ACC112 (cell line): ENCODE measurements around the gene ADAMTS13.

Source experiments
- H2AFZ ChIP-seq: fragments of 200-600 bp; sonication (generic); one replicate; pipeline ENCODE4 v1.6.0; 2017; ENCODE audit warnings: antibody characterized with exemption, low read length; ENCODE audit not compliant: unreplicated experiment
- H3K27ac ChIP-seq: fragments of 200-600 bp; sonication (generic); 2 replicates; pipeline ENCODE4 v1.5.1; 2014; ENCODE audit warnings: low read depth, mild to moderate bottlenecking, antibody characterized with exemption, low read length, moderate library complexity
- H3K27me3 ChIP-seq: fragments of 200-600 bp; sonication (generic); 2 replicates; pipeline ENCODE4 v1.6.1; 2014; ENCODE audit warnings: mild to moderate bottlenecking, antibody characterized with exemption, low read length, moderate library complexity, mixed read lengths; ENCODE audit not compliant: insufficient read depth
- H3K36me3 ChIP-seq: fragments of 200-600 bp; sonication (generic); 2 replicates; pipeline ENCODE4 v1.6.1; 2016; ENCODE audit warnings: mild to moderate bottlenecking, antibody characterized with exemption, low read length, moderate library complexity, mixed read lengths; ENCODE audit not compliant: insufficient read depth
- H3K4me1 ChIP-seq: fragments of 200-600 bp; sonication (generic); one replicate; pipeline ENCODE4 v1.6.1; 2016; ENCODE audit warnings: low read length, mixed read lengths; ENCODE audit not compliant: insufficient read depth, unreplicated experiment, control insufficient read depth
- H3K4me3 ChIP-seq: fragments of 200-600 bp; sonication (generic); 2 replicates; pipeline ENCODE4 v1.5.1; 2014; ENCODE audit warnings: mild to moderate bottlenecking, low read depth, low read length
- H3K79me2 ChIP-seq: fragments of 200-600 bp; sonication (generic); one replicate; pipeline ENCODE4 v1.6.0; 2016; ENCODE audit warnings: low read length; ENCODE audit not compliant: control insufficient read depth, unreplicated experiment, insufficient read depth

ADAMTS13 gene

GRCh38 chr9:133425049-133425632 is 3.0 kb downstream of the ADAMTS13 start:
- Histone ChIP-seq H3K79me2 (no peaks in the 10 kb centered on the region), H3K27ac (no peak overlapping the region), H3K27me3 (0 out of 2 replicates have a peak, but pooled peaks cover 3% of the 10 kb centered on the region), H3K4me3 (no peak overlapping the region), H3K4me1 (no peaks in the 10 kb centered on the region), H2AFZ (no peak overlapping the region), H3K36me3 (no peaks in the 10 kb centered on the region)

- Histone ChIP-seq H3K36me3 (no peaks in the 10 kb centered on the region), H2AFZ (no peak overlapping the region), H3K27ac (no peak overlapping the region), H3K4me3 (no peak overlapping the region), H3K79me2 (no peaks in the 10 kb centered on the region), H3K27me3 (0 out of 2 replicates have a peak, but pooled peaks cover 3% of the 10 kb centered on the region), H3K4me1 (no peaks in the 10 kb centered on the region)
These were observed 3.8 kb downstream of the ADAMTS13 start for GRCh38 chr9:133426011-133426410.

GRCh38 chr9:133427658-133428348 is 5.6 kb downstream of the ADAMTS13 start:
- H3K27ac ChIP-seq = no peak overlapping the region
- 0 out of 2 replicates have a peak, but pooled peaks cover 3% of the 10 kb centered on the region for H3K27me3 ChIP-seq
- H3K36me3 ChIP-seq = no peaks in the 10 kb centered on the region
- H3K79me2 ChIP-seq = no peaks in the 10 kb centered on the region
- H3K4me1 ChIP-seq = no peaks in the 10 kb centered on the region
- H2AFZ ChIP-seq = no peak overlapping the region
- peak overlapping the region; percentile 58; the same call in 1 of the 2 replicates for H3K4me3 ChIP-seq

- Histone ChIP-seq H3K4me3 (peak overlapping the region; percentile 66), H3K27ac (no peak overlapping the region), H2AFZ (no peak overlapping the region), H3K79me2 (no peaks in the 10 kb centered on the region), H3K36me3 (no peaks in the 10 kb centered on the region), H3K4me1 (no peaks in the 10 kb centered on the region), H3K27me3 (0 out of 2 replicates have a peak, but pooled peaks cover 3% of the 10 kb centered on the region)
These were observed 6.5 kb downstream of the ADAMTS13 start for GRCh38 chr9:133428617-133429101.

GRCh38 chr9:133429214-133429613 is 7.0 kb downstream of the ADAMTS13 start:
- H3K4me3 ChIP-seq = no peak overlapping the region
- no peak overlapping the region for H3K27ac ChIP-seq
- no peaks in the 10 kb centered on the region for H3K4me1 ChIP-seq
- no peaks in the 10 kb centered on the region for H3K36me3 ChIP-seq
- H2AFZ ChIP-seq = no peak overlapping the region
- 0 out of 2 replicates have a peak, but pooled peaks cover 3% of the 10 kb centered on the region for H3K27me3 ChIP-seq
- no peaks in the 10 kb centered on the region for H3K79me2 ChIP-seq

GRCh38 chr9:133429641-133430161 is 7.5 kb downstream of the ADAMTS13 start:
- H3K4me3 ChIP-seq = no peak overlapping the region
- H3K27ac ChIP-seq = no peak overlapping the region
- no peaks in the 10 kb centered on the region for H3K79me2 ChIP-seq
- H3K36me3 ChIP-seq = no peaks in the 10 kb centered on the region
- H3K27me3 ChIP-seq = 0 out of 2 replicates have a peak, but pooled peaks cover 3% of the 10 kb centered on the region
- H3K4me1 ChIP-seq = no peaks in the 10 kb centered on the region
- H2AFZ ChIP-seq = no peak overlapping the region

GRCh38 chr9:133430244-133430643 is 8.1 kb downstream of the ADAMTS13 start:
- Histone ChIP-seq H3K27me3 (0 out of 2 replicates have a peak, but pooled peaks cover 3% of the 10 kb centered on the region), H3K4me3 (no peak overlapping the region)

GRCh38 chr9:133433351-133433843 is 11.2 kb downstream of the ADAMTS13 start:
- Histone ChIP-seq H3K27me3 (no peaks in the 10 kb centered on the region), H3K79me2 (no peaks in the 10 kb centered on the region), H3K4me1 (no peaks in the 10 kb centered on the region)

More at GRCh38 chr9:133430244-133430643, 8.1 kb downstream of the ADAMTS13 start:
- H3K27ac ChIP-seq = no peak overlapping the region
- H3K79me2 ChIP-seq = no peaks in the 10 kb centered on the region
- no peaks in the 10 kb centered on the region for H3K4me1 ChIP-seq
- H3K36me3 ChIP-seq = no peaks in the 10 kb centered on the region
- no peak overlapping the region for H2AFZ ChIP-seq

GRCh38 chr9:133436681-133437080 is 14.5 kb downstream of the ADAMTS13 start:
- H3K36me3 ChIP-seq = no peaks in the 10 kb centered on the region
- H3K27me3 ChIP-seq = no peaks in the 10 kb centered on the region
- no peak overlapping the region for H3K27ac ChIP-seq
- H3K79me2 ChIP-seq = no peaks in the 10 kb centered on the region
- no peaks in the 10 kb centered on the region for H3K4me1 ChIP-seq
- H3K4me3 ChIP-seq = no peak overlapping the region
- H2AFZ ChIP-seq = no peak overlapping the region

More at GRCh38 chr9:133433351-133433843, 11.2 kb downstream of the ADAMTS13 start:
- Histone ChIP-seq H2AFZ (no peak overlapping the region), H3K36me3 (no peaks in the 10 kb centered on the region), H3K4me3 (no peak overlapping the region), H3K27ac (no peak overlapping the region)

- Histone ChIP-seq H3K79me2 (no peaks in the 10 kb centered on the region), H2AFZ (no peak overlapping the region), H3K27ac (no peak overlapping the region), H3K27me3 (no peaks in the 10 kb centered on the region), H3K36me3 (no peaks in the 10 kb centered on the region), H3K4me3 (no peak overlapping the region), H3K4me1 (no peaks in the 10 kb centered on the region)
These were observed 15.8 kb downstream of the ADAMTS13 start for GRCh38 chr9:133437753-133438531.
